Coronary artery (tissue), 2 donors: ENCODE measurements around the gene ATIC.
"Not testable (repeated sequence)": the region's sequence is repeated elsewhere in the genome, so short reads cannot be mapped to it uniquely, and the experiment has no call there.

Source experiments
- DNase-seq: peaks from one replicate; pipeline ENCODE4 v3.0.0-alpha.2; 2017; ENCODE audit warnings: low spot score
- H3K27ac ChIP-seq, 2 donors: fragments of 200-600 bp; sonication (generic); one replicate each; pipeline ENCODE4 v1.5.1; 2016 to 2019
- H3K4me3 ChIP-seq: fragments of 200-600 bp; sonication (generic); 2 replicates; pipeline ENCODE4 v1.5.1; 2016; ENCODE audit warnings: mild to moderate bottlenecking, moderate library complexity
- TF ChIP-seq, protein P1 (sequence below): fragments of 200-600 bp; sonication (generic); IDR thresholded peaks from one replicate; pipeline ENCODE4 v1.5.1; 2019; ENCODE audit warnings: antibody characterized with exemption

ATIC gene

DNA sequence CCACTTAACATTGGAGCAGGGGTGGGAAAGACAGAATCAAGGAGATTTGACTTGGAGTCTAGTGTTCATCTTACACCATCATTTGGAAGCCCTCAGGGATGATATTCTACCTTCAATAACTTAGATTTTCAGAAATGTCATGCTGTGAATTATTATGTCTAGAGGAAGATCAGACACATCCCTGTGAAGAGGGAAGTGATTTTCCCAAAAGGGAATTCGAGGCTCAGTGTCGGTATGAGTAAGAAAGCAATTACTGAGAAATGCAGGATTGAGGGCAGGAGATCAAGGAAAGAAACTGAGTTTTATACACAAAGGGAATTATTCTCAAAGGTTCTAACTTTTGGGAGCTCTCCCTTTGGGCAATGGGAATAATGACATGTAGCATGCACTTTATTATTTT is 25.6 kb upstream of the ATIC start:
- DNase-seq = no peak
- Histone ChIP-seq H3K27ac (no peak overlapping the region), H3K4me3 (no peak overlapping the region)
- TF ChIP-seq, protein P1, sequence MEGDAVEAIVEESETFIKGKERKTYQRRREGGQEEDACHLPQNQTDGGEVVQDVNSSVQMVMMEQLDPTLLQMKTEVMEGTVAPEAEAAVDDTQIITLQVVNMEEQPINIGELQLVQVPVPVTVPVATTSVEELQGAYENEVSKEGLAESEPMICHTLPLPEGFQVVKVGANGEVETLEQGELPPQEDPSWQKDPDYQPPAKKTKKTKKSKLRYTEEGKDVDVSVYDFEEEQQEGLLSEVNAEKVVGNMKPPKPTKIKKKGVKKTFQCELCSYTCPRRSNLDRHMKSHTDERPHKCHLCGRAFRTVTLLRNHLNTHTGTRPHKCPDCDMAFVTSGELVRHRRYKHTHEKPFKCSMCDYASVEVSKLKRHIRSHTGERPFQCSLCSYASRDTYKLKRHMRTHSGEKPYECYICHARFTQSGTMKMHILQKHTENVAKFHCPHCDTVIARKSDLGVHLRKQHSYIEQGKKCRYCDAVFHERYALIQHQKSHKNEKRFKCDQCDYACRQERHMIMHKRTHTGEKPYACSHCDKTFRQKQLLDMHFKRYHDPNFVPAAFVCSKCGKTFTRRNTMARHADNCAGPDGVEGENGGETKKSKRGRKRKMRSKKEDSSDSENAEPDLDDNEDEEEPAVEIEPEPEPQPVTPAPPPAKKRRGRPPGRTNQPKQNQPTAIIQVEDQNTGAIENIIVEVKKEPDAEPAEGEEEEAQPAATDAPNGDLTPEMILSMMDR = no peak

DNA sequence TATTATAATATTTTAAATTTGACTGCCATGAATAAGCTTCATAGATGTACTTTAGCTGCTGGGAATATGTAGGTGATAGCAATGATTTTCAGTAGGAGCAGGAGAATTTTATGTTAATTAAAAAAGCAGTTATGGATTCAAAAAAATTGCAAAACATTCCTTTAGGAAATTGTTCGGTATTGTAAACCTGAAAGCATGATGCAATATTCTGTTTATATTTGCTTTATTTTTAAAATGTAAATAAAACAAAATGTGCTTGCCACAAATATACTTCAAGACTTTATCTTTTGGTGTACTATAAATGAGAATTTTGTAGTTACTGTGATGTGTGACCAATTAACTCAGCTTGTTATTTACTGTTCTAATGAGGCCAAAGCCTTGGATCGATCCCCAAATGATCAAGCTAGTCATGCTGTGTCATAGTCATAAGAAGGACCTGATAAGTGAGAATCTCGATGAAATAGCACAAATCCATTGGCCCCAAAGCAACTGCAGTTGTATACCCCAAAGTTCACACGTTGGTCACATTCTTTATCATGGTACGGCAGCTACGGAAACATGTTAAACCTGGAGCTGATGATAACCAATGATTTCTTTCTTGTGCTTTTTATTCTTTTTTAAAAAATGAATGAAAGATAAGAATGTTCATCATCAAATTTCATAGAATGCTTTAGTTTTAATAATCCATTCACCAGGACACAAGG is 23.6 kb upstream of the ATIC start:
- DNase-seq = no peak
- H3K4me3 ChIP-seq = no peak overlapping the region
- H3K27ac ChIP-seq = no peak overlapping the region
- TF ChIP-seq, protein P1 = no peak

DNA sequence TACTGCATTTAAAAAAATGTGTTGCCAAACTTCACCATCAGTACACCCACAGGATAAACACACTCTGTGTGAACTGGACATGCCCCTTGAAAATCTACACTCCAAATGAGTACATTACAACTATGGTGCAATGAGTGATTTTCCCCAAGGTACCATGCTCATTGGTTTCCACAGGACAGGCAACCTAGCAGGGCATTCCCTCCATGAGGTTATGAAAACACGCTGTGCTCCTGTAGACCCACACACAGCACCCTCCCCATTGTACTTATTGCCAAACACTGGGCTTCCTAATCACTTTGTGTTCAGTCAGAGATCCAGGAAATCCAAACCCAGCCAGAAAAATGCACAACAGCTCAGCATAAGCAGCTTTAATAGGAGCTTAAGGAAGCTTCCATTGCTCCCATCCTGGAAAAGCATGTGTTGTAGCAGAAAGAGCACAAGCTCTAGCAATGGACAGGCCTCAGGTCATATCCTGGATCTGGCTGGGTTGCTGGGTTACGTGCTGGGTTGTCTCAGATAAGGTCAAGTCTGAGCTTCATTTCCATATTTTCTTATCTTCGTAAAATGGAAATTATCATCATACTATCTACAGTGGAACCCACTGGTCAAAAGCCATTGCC is 20.8 kb upstream of the ATIC start:
- Histone ChIP-seq H3K27ac (no peak overlapping the region), H3K4me3 (no peak overlapping the region)
- TF ChIP-seq, protein P1 = no peak
- no peak for DNase-seq

DNA sequence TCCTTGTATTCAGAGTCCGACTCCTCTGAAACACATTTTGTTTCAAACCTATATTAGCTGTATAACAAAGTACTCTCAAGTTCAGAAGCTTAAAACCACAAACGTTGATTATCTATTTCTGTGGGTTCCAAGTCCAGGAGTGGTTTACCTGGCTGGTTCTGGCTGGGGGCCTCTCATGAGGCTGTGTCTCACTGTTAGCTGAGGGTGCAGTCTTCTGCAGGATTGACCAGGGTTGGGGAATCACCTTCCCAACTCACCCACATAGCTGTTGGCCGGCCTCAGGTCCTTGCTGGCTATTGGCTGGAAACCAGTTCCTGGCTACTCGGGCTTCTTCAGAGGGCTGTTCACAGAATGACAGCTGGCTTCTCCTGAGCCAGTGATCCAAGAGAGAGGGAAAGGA is 18.0 kb upstream of the ATIC start:
- Histone ChIP-seq H3K4me3 (no peak overlapping the region), H3K27ac (no peak overlapping the region)
- TF ChIP-seq, protein P1 = no peak
- DNase-seq = no peak

DNA sequence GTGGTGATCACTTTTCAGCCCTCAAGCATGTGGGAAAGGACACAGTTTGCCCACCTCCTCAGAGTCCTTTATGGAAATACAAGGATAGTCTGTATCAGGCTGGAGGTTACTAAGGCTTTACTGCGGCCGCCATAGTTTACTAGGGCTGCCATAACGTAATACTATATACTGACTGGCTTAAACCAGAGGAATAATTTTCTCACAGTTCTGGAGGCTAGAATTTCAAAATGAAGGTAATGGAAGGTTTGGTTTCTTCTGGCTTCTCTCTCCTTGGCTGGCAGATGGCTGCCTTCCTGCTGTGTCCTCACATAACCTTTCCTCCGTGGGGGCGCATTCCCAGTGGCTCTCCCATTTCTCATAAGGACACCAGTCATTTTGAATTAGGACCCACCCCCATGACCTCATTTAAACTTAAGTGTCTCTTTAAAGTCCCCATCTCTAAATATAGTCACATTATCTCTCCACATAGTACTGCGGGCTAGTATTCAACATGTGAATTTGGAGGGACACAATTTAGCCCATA is 12.5 kb upstream of the ATIC start:
- no peak for DNase-seq
- TF ChIP-seq, protein P1 = no peak
- H3K4me3 ChIP-seq = no peak overlapping the region
- no peak overlapping the region for H3K27ac ChIP-seq

DNA sequence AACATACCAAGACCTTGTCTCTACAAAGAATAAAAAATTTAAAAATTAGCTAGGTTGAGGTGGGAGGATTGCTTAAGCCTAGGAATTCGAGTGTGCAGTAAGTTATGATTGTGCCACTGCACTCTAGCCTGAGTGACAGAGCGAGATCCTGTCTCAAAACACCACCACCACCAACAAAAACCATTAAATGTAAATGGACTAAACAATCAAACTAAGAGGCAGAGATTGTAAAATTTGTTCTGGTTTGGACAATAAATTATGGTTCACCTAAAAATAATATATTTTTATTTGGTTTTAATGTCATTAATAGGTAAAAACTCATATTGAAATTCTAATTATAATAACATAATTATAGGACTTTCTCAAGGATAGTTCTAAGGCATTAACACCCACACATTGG is 9.9 kb upstream of the ATIC start:
- TF ChIP-seq, protein P1 = no peak
- Histone ChIP-seq H3K4me3 (no peak overlapping the region), H3K27ac (no peak overlapping the region)
- no peak for DNase-seq

DNA sequence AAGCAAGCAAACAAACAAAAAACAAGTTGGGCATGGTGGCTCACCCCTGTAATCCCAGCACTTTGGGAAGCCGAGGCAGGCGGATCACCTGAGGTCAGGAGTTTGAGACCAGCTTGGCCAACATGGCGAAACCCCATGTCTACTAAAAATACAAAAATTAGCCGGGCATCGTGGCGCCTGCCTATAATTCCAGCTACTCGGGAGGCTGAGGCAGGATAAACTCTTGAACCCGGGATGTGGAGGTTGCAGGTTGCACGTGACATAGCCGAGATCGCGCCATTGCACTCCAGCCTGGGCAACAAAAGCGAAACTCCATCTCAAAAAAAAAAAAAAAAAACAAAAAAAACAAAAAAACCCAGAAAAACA is 617 bp upstream of the ATIC start:
- not testable (repeated sequence) for DNase-seq
- H3K27ac ChIP-seq = peak overlapping the region; percentile 80 to 89

More for the DNA sequence above, 617 bp upstream of the ATIC start:
- peak overlapping the region; percentile 96 for H3K4me3 ChIP-seq
